ENCODE data around the gene GPR65.

Gene GPR65
- total RNA-seq, result 64.4 to 65.9 reads per million in 2 donors

- DNase-seq, result no peak
These were observed at the start of gene GPR65 for GRCh38 chr14:88005050-88005481. TSS of gene GPR65 (plus strand) at chr14:88005135. CDS start at chr14:88010848, 5,713 bp downstream.

GRCh38 chr14:87955501-87955900 is 49.4 kb upstream of the GPR65 start:
- no peak for DNase-seq

GRCh38 chr14:87960013-87960787 is 44.7 kb upstream of the GPR65 start:
- no peak for DNase-seq

GRCh38 chr14:87961246-87961645 is 43.7 kb upstream of the GPR65 start:
- DNase-seq, result no peak

GRCh38 chr14:87966816-87967215 is 38.1 kb upstream of the GPR65 start:
- no peak for DNase-seq

- no peak for DNase-seq
These were observed 37.4 kb upstream of the GPR65 start for GRCh38 chr14:87967496-87967895.

- DNase-seq, result no peak
These were observed 33.9 kb upstream of the GPR65 start for GRCh38 chr14:87971010-87971409.

GRCh38 chr14:87975636-87976035 is 29.3 kb upstream of the GPR65 start:
- no peak for DNase-seq

- DNase-seq, result no peak
These were observed 25.2 kb upstream of the GPR65 start for GRCh38 chr14:87979689-87980088.

GRCh38 chr14:87989221-87989955 is 15.5 kb upstream of the GPR65 start:
- no peak for DNase-seq

- no peak for DNase-seq
These were observed 15.0 kb upstream of the GPR65 start for GRCh38 chr14:87989956-87990299.

GRCh38 chr14:87990682-87991081 is 14.3 kb upstream of the GPR65 start:
- no peak for DNase-seq

- no peak for DNase-seq
These were observed 12.6 kb upstream of the GPR65 start for GRCh38 chr14:87992346-87992717.

GRCh38 chr14:87992718-87993628 is 12.0 kb upstream of the GPR65 start, which contains the start of gene GALC:
TSS of gene GALC (minus strand) at chr14:87993182. CDS start at chr14:87993164, 18 bp downstream.
- peak; percentile 93 for DNase-seq

- DNase-seq, result no peak
These were observed 10.0 kb upstream of the GPR65 start for GRCh38 chr14:87994974-87995373.

- DNase-seq, result no peak
These were observed 9.2 kb upstream of the GPR65 start for GRCh38 chr14:87995500-87996290.

- no peak for DNase-seq
These were observed 8.7 kb upstream of the GPR65 start for GRCh38 chr14:87996291-87996592.

GRCh38 chr14:87998482-87998881 is 6.5 kb upstream of the GPR65 start:
- no peak for DNase-seq

- DNase-seq, result no peak
These were observed 5.7 kb upstream of the GPR65 start for GRCh38 chr14:87999277-87999676.

GRCh38 chr14:88002421-88003075 is 2.4 kb upstream of the GPR65 start:
- DNase-seq, result no peak

GRCh38 chr14:88003425-88003824 is 1.5 kb upstream of the GPR65 start:
- no peak for DNase-seq

GRCh38 chr14:88004506-88005036 is 364 bp upstream of the GPR65 start:
- no peak for DNase-seq

Data from T-helper 9 cell (primary cell).